Tracheal epithelial cell (primary cell): ENCODE measurements around the gene ZFP36. TPM values are rescaled to one million over a fixed set of nuclear protein-coding genes. Genes with fewer than 3 reads are reported as not detected.

Experiments used
- total RNA-seq: library from RNA; depleted of rRNA; stranded (reverse); fragments of >200 nt; gene quantifications from 2 replicates; pipeline ENCODE4 v1.2.1, GENCODE V29; 2014

ZFP36 gene
- total RNA-seq, result 5.8 TPM in 2 replicates

GRCh38 chr19:39406656-39407409 is at the start of gene ZFP36:
ZFP36 (plus strand) TSS chr19:39406847; CDS start chr19:39406905, 58 bp downstream.

DNA sequence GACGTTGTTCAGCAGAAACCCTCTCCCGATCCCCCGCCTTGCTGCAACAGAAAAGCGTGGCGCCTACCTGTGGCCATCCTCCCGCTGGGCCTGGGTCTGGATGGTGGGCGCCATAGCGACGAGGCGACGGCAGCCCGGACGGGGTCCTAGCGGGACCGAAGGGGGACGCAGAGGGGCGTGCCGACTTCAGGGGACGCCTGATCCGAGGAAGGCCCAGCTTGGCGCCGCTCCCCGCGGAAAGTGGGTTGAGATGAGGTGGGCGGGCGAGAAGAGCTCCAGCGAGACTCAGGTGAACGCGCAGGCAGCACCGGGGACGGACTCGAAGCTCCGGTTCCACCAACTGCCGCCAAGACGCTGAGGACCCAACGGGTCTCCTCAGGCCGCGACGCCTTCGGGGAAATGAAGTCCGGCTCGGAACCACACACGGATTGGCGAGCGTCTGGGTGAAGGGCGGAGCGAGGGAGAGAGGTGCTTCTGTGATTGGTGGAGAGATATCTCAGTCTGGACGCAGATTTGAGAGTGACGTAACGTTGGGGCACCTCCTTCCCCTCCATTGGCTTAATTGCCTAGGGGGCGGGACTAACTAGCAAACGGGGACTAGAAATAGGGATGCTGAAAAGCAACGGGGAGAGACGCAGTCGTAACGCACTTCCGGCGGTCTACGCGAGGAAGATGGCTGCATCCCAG is 15.8 kb upstream of the ZFP36 start, which contains the start of the genes MED29 and PAF1:
MED29 (plus strand) TSS at position 628 of the 687 bp plus-strand sequence; CDS start at position 673, 45 bp downstream.
PAF1 (minus strand) TSS at position 356 of the 687 bp plus-strand sequence; CDS start at position 114, 242 bp downstream.

DNA sequence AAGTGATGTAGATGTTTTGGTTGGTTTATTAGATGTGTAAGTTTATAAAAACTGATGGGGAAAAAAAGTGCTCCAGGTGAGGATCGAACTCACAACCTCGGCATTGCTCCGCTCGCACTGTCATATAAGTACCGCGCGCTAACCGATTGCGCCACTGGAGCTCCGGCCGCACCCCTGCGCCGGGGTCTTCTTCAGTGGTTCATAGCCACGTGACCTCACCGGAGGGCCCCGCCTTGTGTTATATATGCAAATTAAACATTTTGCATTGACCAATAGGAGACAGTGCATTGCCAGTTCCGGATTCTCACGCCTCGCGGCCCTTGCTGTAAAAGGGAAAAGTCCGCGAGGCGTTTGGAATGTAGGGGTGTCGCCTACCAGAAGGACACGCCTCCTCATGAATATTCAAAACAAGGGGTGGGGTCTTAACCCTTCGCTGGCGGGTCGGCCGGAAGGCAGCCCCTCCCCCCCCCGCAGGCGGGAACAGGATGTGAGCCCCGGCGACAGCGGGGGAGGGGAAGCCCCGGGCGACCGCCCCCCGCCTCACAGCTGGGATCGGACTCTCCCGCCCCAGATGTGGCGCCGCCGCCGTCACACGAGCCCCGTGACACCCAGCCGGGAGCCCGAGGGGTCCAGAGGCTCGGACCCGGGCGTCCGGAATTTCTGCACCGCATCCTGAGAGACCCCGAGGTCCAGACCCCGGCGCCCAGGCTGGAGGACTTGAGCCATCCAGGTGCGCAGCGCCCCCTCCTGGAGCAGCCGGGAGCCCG is 5.6 kb downstream of the ZFP36 start, which contains the start of gene PLEKHG2:
PLEKHG2 (plus strand) TSS at position 570 of the 767 bp plus-strand sequence. CDS start 1,418 bp downstream, outside the sequence.

DNA sequence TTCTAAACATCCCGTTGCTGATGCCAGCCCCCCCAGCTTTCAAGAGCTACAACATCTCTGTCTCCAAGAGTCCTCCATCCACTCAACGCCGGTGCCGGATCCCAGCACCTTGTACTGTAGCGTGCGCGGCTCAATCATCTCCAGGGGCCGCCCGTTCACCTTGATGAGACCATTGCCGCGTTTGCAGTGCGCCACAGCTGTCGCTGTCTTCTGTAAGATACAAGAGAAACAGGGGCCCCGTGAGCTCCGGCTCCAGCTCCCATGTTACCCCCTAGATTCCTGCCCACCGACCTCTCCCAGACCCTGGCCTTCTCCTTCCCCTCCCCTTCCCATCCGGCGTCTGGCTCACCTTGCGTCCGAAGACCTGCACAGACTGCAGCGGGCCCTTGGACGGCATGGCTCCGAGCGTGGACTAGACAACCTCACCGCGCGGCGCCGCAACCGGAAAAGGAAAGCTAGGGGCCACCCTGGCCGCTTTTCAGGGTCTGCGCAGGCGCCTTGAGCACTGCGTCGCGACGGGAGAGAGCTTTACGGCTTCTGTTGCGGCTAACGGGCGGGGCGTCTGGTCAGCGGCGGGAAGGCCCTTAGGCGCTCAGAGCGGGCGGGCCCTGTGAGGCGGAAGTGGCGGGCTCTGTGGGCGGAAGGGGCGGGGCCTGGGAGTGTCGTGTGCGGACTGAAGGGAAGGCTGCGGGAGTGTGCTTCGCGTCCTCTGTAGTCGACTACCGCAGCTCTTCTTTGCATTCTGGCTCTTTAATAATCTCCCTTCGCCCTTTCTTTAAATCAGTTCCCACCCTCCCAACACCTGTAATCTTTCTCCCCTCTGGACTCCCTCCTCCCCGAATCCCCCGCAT is 29.1 kb downstream of the ZFP36 start, which contains the start of gene RPS16:
RPS16 (minus strand) TSS at position 451 of the 851 bp plus-strand sequence; CDS start at position 397, 54 bp downstream.

DNA sequence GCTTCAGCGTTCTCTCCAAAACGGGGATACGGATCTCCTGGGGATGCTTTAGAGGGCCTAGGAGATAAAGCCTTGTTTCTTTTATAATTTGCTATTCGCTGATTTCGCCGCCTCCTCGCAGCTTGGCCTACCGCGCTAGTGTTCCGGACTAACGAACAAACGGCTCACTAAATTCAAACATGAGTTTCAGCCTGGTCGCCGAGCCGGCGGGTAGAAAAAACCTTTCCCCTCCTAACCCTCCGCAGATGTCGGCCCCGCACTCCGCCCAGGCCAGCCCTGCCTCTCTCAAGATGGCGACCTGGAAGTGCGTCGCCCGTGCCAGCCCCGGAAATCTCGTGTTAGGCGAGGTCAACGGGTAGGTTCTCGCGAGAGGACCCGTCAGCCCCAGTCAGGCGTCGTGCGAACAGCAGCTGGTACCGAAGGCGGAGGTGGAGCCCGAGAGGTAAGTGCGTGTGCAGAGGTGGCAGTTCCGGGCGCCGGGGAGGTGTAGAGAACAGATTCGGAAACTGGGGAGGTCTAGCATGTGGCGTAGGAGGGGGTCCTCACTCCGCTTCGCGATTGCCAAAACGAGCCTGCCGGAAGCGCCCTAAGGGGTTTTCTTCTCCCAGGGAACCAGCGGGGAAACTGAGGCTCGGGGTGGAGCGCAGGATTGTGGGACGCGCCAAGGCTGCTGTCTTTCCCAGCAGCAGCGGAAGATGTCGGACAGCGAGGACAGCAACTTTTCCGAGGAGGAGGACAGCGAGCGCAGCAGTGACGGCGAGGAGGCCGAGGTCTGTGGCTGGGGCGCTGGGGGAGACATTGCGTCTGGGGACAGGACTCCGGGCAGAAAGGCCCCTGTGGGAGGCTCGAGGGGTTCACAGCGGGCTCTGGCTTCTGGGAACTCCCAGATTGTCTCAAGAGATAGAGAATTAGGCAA is 38.8 kb downstream of the ZFP36 start, which contains the start of gene SUPT5H:
SUPT5H (plus strand) TSS at position 387 of the 916 bp plus-strand sequence; CDS start at position 696, 309 bp downstream.

Other genes starting within 250 kb of the ZFP36 start
- gene NCCRP1, start 209.9 kb upstream of the ZFP36 start, total RNA-seq, result 4.8 and 9.4 TPM in 2 replicates
- gene SYCN, start 202.6 kb upstream of the ZFP36 start, total RNA-seq, result not detected in 2 replicates
- gene IFNL3, start 161.8 kb upstream of the ZFP36 start, total RNA-seq, result not detected in 2 replicates
- not detected in 2 replicates for gene IFNL4, start 158.0 kb upstream of the ZFP36 start, total RNA-seq
- not detected in 2 replicates for gene IFNL2, start 138.5 kb upstream of the ZFP36 start, total RNA-seq
- not detected in 2 replicates for gene IFNL1, start 110.4 kb upstream of the ZFP36 start, total RNA-seq
- 0.24 and 0.43 TPM in 2 replicates for gene LRFN1, start 86.0 kb upstream of the ZFP36 start, total RNA-seq
- not detected in 2 replicates for gene GMFG, start 70.8 kb upstream of the ZFP36 start, total RNA-seq
- gene SAMD4B, start 64.4 kb upstream of the ZFP36 start, total RNA-seq, result 31.5 and 37.6 TPM in 2 replicates
- 11.1 and 23.6 TPM in 2 replicates for gene PAF1, start 15.7 kb upstream of the ZFP36 start, total RNA-seq
- gene MED29, start 15.5 kb upstream of the ZFP36 start, total RNA-seq, result 9.8 and 10.4 TPM in 2 replicates
- 3.6 and 8.2 TPM in 2 replicates for gene PLEKHG2, start 5.8 kb downstream of the ZFP36 start, total RNA-seq
- 72.5 and 139 TPM in 2 replicates for gene RPS16, start 29.1 kb downstream of the ZFP36 start, total RNA-seq
- gene SUPT5H, start 38.7 kb downstream of the ZFP36 start, total RNA-seq, result 28.1 and 48.0 TPM in 2 replicates
- gene TIMM50, start 74.0 kb downstream of the ZFP36 start, total RNA-seq, result 100 and 120 TPM in 2 replicates
- 0.64 and 0.72 TPM in 2 replicates for gene DLL3, start 92.1 kb downstream of the ZFP36 start, total RNA-seq
- gene SELENOV, start 108.3 kb downstream of the ZFP36 start, total RNA-seq, result not detected in 2 replicates
- gene EID2B, start 126.0 kb downstream of the ZFP36 start, total RNA-seq, result 1.1 and 1.2 TPM in 2 replicates
- gene EID2, start 133.3 kb downstream of the ZFP36 start, total RNA-seq, result 4.5 and 5.1 TPM in 2 replicates
- gene LGALS13, start 195.7 kb downstream of the ZFP36 start, total RNA-seq, result not detected in 2 replicates
- not detected in 2 replicates for gene LGALS16, start 249.1 kb downstream of the ZFP36 start, total RNA-seq